ENCODE data around the gene INVS. TPM values are rescaled to one million over a fixed set of nuclear protein-coding genes. Genes with fewer than 3 reads are reported as not detected.

INVS gene
- total RNA-seq, 4 donors from 2014 or later, result 8.2 to 59.2 (median 26.0) TPM

DNA sequence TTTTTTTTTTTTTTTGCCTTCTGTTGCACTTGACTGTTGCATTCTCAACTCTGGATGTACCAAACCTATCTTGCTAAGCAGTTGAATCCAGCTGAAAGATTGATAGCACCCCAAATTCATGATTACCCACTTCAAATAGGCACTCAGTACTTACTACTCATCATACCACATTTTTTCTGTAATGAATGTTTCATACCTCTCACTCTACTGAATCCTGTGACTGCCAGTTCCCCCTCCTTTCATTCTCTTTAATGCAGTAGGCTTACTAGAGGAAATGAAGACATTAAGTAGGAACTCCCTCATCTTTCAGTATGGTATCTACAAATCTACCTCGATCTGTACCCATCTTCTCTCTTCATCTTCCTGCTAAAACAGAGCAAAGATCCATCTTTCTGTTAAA, 6.8 kb downstream of the INVS start:
- intact Hi-C loops (cut with DNase I; ENCODE audit: low total_unique reads), result no loop called here
- Histone ChIP-seq H3K4me1 (no peaks in the 10 kb centered on the region), H3K27me3 (no peaks in the 10 kb centered on the region), H3K36me3 (no peaks in the 10 kb centered on the region), H3K4me3 (no peak overlapping the region), H3K9me3 (no peaks in the 10 kb centered on the region), H3K27ac (no peak overlapping the region)
- TF ChIP-seq, protein P1, sequence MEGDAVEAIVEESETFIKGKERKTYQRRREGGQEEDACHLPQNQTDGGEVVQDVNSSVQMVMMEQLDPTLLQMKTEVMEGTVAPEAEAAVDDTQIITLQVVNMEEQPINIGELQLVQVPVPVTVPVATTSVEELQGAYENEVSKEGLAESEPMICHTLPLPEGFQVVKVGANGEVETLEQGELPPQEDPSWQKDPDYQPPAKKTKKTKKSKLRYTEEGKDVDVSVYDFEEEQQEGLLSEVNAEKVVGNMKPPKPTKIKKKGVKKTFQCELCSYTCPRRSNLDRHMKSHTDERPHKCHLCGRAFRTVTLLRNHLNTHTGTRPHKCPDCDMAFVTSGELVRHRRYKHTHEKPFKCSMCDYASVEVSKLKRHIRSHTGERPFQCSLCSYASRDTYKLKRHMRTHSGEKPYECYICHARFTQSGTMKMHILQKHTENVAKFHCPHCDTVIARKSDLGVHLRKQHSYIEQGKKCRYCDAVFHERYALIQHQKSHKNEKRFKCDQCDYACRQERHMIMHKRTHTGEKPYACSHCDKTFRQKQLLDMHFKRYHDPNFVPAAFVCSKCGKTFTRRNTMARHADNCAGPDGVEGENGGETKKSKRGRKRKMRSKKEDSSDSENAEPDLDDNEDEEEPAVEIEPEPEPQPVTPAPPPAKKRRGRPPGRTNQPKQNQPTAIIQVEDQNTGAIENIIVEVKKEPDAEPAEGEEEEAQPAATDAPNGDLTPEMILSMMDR (IDR thresholded peaks at IDR 0.05), result no peak
- no peak for TF ChIP-seq POLR2A (IDR thresholded peaks at IDR 0.05)
- no peak for DNase-seq

DNA sequence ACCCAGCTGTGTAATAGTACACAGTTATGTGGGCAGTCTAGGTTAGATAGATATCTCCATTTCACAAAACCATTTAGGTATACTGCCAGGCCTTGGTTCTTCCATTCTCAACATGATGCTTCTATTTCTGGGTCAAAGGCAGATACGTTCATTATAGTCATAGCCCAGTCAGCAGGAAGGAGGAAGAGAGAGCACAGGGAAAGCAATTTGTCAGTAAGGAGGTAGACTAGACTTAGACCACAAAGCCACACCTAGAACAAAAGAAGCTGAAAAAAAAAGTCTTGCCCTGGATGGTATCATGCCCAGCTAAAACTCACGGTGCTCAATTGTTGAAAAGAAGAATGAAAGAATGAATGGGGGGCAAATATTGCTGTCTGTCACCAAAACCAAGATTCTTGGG, 7.6 kb downstream of the INVS start:
- intact Hi-C loops (cut with DNase I; ENCODE audit: low total_unique reads), result no loop called here
- no peak overlapping the region for H3K27ac ChIP-seq

DNA sequence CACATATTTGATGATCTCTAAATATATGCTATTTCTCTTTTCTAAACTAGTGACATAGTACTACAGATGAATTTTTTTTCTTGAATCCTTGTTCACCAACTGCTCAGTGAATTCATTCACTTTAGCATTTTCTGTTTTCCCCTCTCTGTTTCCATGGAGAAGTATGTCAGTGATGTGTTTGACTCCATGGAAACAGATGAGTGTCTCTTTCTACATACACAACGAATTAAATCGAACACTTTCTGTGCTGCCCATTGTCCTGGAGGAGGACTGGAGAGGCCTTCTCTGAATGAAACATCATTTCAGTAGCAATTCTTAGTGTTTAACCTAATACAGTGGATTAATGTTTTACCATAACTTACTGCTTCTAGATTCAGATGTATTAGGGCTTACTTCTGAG, 9.5 kb downstream of the INVS start:
- intact Hi-C loops (cut with DNase I; ENCODE audit: low total_unique reads), result no loop called here
- Histone ChIP-seq H3K9me3 (no peaks in the 10 kb centered on the region), H3K27ac (no peak overlapping the region), H3K27me3 (no peaks in the 10 kb centered on the region), H3K4me1 (no peaks in the 10 kb centered on the region), H3K36me3 (no peaks in the 10 kb centered on the region), H3K4me3 (no peak overlapping the region)
- TF ChIP-seq POLR2A (IDR thresholded peaks at IDR 0.05), result no peak
- TF ChIP-seq, protein P1 (IDR thresholded peaks at IDR 0.05), result no peak
- DNase-seq, result no peak

More for the DNA sequence above, 7.6 kb downstream of the INVS start:
- no peak for DNase-seq
- H3K4me3 ChIP-seq, result no peak overlapping the region
- no peaks in the 10 kb centered on the region for H3K9me3 ChIP-seq
- no peaks in the 10 kb centered on the region for H3K36me3 ChIP-seq
- no peaks in the 10 kb centered on the region for H3K4me1 ChIP-seq
- no peaks in the 10 kb centered on the region for H3K27me3 ChIP-seq
- TF ChIP-seq POLR2A (IDR thresholded peaks at IDR 0.05), result no peak
- TF ChIP-seq, protein P1 (IDR thresholded peaks at IDR 0.05), result no peak

DNA sequence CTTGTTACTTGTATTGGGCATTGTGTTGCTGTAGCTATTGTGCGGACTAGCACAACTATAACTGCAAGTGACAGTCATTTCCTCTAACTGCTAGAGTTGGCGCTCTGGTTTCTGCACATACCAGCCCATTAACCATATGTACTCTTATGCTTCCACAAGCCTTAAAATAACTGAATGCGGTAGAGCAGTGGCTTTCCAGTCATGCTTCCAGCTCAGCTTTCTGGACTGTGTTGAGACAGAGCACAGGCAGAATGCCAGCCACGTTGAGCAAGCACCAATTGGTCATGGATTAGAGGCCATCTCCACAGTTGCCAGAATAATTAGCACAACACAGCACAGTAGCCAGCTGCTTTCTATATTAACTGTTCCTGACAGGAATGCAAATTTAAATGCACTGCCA, 12.2 kb downstream of the INVS start:
- DNase-seq, result peak; percentile 78 to 82
- Histone ChIP-seq H3K36me3 (no peaks in the 10 kb centered on the region), H3K9me3 (no peaks in the 10 kb centered on the region), H3K4me1 (no peaks in the 10 kb centered on the region), H3K27me3 (no peaks in the 10 kb centered on the region), H3K27ac (no peak overlapping the region), H3K4me3 (no peak overlapping the region)
- TF ChIP-seq, protein P1 (IDR thresholded peaks at IDR 0.05), result no peak
- no peak for TF ChIP-seq POLR2A (IDR thresholded peaks at IDR 0.05)
- intact Hi-C loops (cut with DNase I; ENCODE audit: low total_unique reads), result no loop called here

DNA sequence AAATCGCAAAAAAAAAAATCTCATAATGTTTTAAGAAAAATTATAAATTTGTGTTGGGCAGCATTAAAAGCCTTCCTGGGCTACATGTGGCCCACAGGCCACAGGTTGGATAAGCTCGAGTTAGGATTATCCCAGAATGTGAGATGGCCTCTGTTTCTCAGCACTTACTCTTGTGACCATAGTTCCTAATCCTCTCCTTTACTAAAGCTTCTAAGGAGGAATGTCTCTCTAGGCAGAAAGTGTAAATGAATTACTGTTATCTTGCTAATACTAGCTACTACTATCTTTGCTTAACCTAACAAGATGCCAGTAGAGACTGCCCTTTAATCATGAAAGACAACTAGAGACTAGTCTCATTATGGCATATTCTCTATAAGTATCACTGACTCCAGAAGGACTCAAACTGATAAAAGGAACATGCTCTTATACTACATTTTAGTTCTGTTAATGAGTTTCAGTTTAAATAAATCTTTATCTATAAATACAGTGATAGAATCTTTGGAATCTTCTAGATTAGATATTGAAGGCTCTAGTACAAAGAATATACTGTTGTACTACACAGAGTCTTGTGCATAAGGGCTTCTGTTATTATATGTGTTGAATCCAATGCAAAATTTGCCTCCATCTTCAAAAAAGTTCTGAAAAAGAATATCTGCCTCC, 13.8 kb downstream of the INVS start:
- TF ChIP-seq POLR2A (IDR thresholded peaks at IDR 0.05), result no peak
- TF ChIP-seq, protein P1 (IDR thresholded peaks at IDR 0.05), result no peak
- H3K4me3 ChIP-seq, result no peak overlapping the region
- no peak for DNase-seq
- H3K27ac ChIP-seq, result no peak overlapping the region
- no peaks in the 10 kb centered on the region for H3K27me3 ChIP-seq
- no peaks in the 10 kb centered on the region for H3K9me3 ChIP-seq
- no peaks in the 10 kb centered on the region for H3K4me1 ChIP-seq
- H3K36me3 ChIP-seq, result no peaks in the 10 kb centered on the region
- intact Hi-C loops (cut with DNase I; ENCODE audit: low total_unique reads), result no loop called here

All from uterus (tissue), 4 donors.